ENCODE results near the gene UTS2.
A peak's percentile ranks its signal among the peaks of the same experiment; 100 is the strongest.

Gene UTS2

DNA sequence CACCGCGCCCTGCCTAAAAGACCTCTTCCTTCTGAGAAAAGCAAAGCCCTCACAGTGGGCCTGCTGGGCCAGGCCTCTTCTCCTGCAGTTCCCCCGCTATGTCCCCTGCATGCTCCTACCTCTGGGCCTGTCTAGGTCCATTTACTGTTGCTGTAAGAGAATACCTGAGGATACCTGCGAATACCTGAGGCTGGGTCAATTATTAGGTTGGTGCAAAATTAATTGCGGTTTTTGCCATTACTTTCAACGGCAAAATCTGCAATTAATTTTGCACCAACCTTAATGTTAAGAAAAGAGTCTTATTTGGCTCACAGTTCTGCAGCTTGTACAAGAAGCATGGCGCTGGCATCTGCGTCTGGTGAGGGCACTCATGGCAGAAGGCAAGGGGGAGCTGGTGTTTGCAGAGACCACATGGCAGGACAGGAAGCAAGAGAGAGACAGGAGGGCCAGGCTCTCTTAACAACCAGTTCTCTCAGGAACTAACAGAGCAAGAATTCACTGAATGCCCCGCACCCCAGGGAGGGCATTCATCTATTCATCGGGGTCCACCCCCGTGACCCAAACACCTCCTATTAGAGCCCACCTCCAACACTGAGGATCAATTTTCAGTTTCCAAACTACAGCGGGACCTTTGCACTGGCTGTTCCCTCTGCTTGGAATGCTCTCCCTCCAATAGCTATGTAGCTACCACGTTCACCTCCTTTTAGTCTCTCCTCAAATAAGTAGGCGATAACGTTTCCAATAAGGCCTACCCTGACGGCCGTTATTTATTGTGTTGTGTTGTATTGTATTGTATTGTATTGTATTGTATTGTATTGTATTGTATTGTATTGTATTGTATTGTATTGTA lies 9.6 kb upstream of the UTS2 start:
- no peak for DNase-seq

DNA sequence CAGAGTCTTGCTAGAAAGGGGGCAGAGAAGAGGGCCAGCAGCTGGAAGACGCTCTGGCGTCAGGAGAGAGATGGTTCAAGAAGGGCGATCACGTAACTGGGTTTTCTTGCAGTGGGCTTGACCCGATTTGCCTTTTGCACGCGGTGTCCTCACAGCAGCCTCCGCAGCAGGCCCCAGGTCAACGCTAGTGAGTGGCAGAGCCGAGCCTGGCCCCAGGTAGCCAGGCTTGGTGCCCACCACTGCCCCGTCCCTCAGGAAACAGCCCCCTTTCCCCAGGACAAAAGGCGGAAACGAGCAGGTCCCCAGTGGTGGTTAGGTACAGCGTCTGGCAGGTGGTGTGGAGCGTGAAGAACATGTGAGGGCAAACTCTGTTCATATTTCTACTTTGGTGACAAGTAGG lies 8.6 kb upstream of the UTS2 start:
- no peak for DNase-seq

DNA sequence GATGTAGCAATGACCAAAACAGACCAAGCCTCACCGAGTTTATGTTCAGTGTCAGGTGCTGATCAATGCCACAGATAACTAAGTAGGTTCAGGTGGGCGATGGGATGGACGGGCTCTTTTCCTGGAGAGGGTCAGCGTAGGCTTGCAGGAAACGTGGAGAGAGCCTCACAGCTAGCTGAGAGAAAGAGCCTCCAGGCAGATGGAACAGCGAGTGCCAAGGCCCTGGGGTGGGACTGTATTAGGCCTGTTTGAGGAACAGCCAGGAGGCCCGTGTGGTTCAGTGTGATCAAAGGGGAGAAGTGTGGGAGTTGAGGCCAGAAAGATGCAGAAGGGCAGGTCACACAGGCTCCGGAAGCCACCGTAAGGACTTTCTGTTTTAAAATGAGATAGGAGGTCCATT lies 7.3 kb upstream of the UTS2 start:
- DNase-seq = no peak

DNA sequence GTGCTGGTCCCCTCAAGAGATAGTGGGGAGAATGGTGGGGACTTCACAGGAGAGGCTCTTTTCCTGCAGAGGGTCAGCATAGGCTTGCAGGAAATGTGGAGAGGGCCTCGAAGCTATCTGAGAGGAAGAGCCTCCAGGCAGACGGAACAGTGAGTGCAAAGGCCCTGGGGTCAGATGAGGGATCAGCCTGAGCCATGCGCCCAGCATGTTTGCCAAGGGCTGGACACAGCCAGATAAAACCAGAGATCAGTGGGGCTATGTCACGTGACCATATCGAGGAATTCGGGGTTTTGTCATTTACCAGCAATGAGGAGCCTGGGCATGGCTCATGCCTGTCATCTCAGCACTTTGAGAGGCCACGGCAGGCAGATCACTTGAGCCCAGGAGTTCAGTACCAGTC lies 6.5 kb upstream of the UTS2 start:
- DNase-seq = no peak

DNA sequence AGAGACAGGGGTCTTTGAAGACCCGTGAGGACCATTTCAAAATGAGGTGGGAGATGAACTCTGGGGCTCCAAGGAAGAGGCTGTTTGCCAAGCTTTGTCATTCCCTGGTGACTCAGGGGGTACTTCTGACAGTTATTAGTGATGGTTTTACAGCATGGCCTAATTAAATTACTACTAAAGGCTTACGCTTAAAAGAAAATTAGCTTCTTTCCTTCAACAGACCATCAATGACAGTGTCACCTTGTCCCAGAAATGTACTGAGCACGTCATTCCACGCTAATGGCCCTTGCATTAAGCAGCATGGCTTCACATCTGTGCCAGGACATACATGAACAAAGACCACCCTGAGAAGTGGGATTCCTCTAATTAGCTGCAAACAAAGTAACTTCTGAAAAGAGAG lies 5.1 kb upstream of the UTS2 start:
- no peak for DNase-seq

DNA sequence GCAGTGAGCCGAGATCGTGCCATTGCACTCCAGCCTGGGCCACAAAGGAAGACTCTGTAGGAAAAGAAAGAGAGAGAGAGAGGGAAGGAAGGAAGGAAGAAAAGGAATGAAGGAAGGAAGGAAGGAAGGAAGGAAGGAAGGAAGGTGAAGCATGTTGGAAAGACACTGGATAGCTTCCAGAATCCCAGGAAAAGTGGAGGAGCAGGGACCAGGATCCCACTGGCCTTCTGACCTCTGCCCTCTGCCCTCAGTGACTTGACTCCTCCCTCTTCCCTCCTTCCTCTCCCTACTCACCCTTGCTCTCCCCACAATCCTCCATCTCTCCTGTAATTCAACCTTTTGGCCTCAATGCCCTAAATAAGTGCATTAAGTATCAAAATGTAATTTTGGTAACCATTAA lies 4.1 kb upstream of the UTS2 start:
- DNase-seq = no peak

DNA sequence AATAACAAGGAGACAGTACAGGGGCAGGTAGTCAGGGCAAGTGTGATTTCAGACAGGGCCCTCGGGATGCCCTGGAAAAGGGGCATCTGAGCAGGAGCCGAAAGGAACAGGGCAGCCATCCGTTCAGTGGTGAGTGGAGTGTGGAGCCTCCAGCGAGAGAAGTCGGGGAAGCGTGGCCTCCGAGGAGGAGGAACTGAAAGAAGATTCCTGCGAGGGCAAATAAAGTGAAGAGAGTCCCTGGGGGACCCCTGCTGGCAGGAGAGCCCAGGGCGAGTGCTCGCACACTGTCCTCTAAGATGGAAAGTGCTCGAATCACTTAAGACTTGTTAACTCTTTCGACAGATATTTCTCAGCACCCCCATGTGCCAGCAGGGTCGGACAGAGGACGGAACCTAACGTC lies 3.5 kb upstream of the UTS2 start:
- DNase-seq = no peak

DNA sequence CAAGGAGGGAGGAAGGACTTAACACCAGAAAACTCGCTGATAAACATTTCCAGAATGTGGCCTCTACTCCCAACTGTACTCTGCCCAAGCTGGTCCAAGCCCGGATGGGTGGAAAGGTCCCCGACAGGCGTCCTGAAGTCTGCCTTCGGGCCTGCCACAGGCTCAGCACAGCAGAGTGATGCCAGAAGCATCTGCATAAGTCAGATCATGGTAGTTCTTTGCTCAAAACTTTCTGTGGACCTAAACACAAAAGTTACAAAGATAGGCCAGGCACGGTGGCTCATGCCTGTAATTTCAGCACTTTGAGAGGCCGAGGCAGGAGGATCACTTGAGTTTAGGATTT lies 790 bp upstream of the UTS2 start:
- DNase-seq = no peak

DNA sequence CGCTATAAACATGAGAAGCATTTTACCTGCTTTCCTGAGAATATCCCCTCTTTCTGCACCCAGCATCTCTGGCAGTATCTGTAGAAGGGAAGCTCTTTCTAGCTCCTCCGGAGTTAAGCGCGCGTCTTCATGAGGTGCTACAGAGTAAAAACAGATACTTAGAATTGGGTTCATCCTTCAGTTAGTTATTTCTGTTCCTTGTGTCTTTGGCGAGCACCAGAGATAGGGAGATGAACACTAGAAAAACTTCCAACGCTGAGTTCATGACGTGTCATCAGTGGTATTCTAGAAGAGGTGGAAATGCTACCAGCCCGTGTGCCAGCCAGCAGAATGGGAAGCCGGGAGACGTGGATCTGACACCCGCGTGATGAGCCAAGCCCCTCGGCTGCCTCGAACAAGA lies 2.1 kb downstream of the UTS2 start:
- no peak for DNase-seq

DNA sequence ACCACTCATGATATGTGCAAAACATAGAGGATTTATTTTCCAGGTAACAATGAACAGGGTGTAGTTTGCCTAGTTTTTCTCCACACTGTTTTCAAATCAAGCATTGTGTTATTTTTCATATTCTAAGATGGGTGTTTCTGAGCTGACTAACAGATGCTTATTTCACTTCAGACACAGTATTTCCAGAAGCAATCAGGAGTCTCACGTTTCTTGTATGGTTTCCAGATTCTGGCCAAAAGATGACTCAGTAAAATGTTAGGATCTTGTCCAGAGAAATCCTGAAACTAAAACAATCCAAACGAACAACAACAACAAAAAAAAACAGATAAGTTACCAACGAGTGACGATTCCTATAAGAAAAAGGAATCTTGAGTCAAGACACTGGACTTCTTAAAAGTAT lies 5.3 kb downstream of the UTS2 start:
- no peak for DNase-seq

DNA sequence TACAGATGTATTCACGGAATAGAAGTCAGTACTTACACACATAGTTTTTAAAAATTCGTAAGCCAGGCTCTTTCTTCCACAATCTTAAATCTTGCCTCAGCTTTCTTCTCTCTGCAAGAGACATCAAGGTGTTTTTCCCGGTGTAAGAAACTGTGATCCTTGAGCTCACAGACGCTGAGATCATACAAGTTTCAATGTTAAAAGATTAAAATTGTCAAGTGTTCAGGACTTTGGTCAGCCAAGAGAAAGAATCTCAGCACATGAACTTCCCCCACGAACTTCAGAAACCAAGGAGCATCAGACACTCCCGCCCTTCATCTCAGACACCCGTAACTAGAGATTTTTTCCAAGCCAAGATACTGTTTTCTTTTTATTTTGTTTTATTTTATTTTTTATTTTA lies 6.2 kb downstream of the UTS2 start:
- DNase-seq = no peak

DNA sequence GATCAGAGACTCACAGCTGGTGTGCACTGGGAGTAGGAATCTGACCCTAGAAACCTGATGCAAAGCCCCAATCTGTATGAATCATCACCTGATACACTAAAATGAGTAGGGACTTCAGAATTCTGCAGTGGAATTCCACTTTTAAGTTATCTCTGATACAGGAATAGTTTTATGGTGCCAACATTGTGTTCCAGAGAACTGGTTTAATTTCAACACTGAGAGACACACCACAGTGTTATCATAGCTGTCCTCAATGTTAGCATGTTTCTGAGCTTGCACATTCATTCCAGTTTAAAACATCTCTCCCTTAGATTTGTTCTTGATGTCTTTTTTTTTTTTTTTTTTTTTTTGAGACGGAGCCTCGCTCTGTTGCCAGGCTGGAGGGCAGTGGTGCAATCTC lies 7.1 kb downstream of the UTS2 start:
- no peak for DNase-seq

DNA sequence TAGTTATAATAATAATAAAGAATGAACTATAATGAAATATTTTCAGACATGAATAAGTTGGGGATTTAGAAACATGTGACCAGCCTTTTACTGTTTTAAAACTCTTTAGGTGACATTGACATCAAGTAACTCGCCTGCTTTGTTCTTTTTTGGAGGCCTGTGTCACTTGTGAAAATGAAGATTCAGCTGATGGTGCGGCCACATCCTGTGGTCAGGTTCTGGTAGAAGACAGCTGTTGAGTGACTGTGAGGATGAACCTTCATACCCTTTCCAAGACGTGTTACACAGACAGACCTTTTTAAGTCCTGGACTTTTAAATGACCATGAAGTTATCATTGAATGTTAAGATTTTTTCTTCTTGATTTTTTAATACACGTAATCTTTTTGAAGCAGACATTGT lies 10.3 kb downstream of the UTS2 start:
- DNase-seq = peak; percentile 19

DNA sequence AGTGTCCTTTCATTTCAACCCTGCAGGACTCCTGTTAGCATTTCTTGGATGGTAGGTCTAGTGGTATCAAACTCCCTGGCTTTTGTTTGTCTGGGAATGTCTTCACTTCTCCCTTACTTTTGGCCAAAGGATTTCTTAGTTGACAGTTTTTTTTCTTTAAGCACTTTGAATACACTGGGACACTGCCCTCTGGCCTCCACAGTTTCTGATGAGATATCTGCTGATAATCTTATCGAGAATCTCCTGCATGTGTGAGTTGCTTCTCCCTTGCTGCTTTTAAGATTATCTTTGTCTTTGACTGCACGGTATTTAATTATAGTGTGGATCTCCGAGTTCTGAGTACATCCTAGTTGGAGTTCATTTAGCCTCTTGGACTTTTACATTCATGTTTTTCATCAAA lies 13.3 kb downstream of the UTS2 start:
- no peak for DNase-seq

DNA sequence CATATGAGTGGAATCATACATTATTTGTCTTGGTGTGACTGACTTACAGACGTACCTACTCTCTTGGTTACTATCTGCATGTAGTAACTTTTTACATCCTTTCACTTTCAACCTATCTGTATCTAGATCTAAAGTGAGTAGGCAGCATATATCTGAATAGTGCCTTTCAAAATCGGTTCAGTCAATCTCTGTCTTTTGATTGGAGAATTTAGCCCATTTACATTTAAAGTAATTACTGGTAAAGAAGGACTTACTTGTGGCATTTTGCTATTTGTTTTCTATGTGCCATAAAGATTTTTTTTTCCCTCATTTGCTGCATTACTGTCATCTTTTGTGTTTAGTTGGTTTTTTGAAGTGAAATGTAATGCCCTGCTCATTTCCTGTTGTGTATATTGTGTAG lies 14.2 kb downstream of the UTS2 start:
- DNase-seq = no peak

DNA sequence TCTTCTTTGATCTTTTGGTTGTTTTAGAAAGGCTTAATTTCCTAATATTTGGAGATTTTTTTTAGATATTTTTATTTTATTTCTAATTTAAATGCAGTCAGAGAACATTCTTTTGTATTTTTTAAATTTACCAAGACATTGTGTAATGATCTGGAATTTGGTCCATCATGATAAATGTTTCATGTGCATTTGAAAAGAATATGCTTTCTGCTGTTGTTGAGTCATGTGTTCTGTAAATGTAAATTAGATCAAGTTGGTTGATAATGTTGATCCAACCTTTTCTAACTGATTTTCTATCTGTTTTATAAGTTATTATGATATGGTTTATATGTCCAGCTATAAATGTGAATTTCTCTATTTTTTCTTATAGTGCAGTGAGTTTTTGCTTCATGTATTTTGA lies 19.8 kb downstream of the UTS2 start:
- no peak for DNase-seq

DNA sequence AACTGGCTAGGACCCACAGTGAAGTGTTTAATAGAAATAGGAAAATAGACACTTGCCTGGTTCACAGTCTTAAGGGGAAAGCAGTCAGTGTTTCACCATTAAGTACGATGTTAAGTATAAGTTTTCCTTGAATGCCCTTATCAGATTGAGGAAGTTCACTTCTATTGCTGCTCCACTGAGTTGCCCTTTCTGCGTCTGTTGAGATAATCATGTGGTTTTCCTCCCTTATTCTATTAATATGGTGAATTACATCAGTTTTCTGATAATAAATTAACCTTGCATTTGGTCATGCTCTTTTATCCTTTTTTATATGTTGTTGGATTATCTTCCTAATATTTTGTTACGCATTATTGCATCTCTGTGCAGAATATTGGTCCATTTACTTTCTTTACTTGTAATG lies 21.4 kb downstream of the UTS2 start:
- no peak for DNase-seq

DNA sequence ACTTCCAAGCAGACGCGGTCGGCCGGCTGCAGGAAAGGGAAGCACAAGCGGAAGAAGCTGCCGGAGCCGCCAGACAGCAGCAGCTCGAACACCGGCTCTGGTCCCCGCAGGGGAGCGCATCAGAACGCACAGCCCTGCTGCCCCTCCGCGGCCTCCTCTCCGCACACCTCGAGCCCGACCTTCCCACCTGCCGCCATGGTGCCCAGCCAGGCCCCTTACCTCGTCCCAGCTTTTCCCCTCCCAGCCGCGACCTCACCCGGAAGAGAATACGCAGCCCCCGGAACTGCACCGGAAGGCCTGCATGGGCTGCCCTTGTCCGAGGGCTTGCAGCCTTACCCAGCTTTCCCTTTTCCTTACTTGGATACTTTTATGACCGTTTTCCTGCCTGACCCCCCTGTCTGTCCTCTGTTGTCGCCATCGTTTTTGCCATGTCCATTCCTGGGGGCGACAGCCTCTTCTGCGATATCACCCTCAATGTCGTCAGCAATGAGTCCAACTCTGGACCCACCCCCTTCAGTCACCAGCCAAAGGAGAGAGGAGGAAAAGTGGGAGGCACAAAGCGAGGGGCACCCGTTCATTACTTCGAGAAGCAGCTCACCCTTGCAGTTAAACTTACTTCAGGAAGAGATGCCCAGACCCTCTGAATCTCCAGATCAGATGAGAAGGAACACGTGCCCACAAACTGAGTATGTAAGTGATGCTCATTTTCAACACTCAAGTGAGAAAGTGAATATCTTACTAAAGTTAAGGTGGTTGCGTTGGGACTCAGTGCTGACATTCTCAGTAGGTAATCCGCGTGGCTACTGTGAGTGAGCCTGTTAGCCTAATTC lies 25.5 kb downstream of the UTS2 start:
- no peak for DNase-seq

DNA sequence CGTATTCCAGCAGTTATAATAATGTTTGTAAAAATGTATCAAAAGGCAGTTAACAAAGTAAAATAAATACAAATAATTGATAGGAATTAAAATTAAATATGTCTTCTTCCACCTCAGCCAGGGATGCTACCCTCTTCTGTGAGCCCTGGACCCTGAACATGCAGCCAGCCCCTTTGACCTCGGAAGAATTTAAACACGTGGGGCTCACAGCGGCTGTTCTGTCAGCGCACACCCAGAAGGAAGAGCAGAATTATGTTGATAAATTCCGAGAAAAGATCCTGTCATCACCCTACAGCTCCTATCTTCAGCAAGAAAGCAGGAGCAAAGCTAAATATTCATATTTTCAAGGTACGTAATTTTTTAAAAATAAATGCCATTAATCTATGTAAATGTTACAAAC lies 26.5 kb downstream of the UTS2 start:
- DNase-seq = no peak

DNA sequence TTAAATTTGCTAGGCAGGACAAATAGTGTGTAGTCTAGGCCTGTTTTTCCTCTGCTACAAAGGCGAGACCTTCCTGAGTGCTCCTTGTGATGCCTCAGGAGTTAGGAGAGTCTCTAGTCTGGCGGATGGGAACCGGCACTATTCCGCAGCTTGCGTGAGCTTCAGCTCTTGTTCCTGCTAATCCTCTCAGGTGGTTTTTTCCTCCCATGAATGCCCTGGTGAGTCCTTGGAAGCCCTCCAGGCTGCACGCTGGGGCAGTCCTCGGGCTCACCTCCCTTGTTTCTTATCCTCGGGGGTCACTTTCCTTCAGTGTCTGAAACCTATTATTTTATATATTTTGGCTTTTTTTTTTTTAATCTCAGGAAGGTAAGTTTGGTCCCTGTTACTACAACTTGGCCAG lies 28.2 kb downstream of the UTS2 start:
- DNase-seq = no peak

DNA sequence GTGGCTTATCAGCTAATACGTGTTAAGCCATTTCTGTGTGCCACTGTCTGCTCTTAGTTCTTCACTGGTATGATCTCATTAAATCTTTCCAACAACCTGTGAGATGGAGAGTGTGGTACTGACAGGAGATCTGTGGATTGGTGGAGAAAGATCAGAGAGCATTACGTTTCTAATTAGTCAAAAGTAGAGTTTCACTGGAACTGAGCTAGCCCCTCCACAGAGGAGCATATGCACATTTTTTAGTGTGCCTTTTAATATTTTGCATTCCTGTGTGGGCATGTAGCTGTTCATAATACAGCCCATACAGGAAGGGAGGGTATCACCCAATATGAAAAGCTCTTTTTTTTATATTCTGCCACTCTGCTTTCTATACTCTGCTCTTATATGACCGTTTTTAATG lies 31.6 kb downstream of the UTS2 start:
- DNase-seq = no peak

DNA sequence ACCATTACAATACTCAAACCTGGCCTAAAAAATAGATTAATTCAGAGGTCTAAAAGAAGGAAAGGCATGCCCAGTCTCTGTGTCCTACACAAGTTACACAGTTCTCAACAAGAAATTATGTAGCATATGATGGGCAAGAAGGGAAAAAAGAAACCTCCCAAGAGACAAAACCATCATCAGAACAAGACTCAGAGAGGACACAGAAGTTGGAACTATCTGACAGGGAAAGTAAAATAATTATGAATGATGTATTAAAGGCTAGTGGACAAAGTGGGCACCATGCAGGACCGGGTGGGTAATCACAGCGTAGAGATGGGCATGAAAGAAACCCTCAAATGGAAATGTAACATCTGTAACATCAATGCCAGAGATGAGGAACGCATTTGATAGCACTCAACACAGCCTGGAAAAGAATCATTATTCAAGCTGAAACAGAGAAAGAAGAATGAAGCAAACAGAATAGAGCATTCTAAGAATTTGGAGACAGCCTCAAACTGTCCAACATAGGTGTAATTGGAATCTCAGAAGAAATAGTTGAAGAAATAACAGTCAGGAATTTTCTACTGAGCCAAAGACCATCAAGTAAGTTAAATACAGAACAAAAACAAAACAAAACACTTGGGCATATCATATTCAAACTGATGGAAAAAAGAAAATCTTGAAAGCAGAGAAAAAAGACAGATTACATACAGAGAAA lies 39.0 kb downstream of the UTS2 start:
- no peak for DNase-seq

DNA sequence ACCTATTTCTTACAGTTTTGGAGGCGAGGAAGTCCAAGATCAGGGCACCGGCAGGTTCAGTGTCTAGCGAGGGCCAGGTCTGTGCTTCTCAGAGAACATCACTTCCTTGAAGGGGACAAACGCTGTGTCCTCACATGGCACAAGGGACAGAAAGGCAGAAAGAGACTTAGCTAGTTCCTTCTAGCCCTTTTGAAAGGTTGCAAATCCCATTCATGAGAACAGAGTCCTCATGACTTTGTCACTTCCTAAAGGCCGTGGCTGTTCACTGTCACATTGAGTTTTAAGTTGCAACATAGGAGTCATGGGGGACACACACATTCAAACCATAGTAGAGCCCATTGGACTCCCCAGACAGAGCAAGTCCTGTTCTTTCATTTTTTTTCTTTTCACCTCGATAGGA lies 41.4 kb downstream of the UTS2 start:
- DNase-seq = no peak

DNA sequence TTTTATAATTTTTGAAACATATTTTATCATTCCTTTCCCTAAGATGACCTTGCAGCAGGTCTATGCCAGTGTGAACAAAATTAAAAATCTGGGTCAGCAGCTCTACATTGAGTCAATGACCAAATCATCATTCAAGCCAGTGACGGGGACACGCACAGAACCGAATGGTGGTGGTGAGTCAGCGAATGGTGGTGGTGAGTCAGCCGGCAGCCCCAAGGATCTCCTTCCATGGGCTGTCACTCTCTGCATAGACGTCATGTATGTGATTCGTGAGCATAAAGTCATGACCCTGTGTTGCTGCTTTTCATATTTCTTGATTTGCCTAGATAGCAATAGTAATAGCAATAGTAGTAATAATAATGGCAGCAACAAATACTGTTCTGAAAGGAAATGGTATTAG lies 42.5 kb downstream of the UTS2 start:
- peak; percentile 30 for DNase-seq

All from CD4-positive, alpha-beta T cell treated with Interleukin-15 for 1 hour (primary cell).